Measurements from ENCODE around the gene CHCT1.
"Not testable (repeated sequence)": the region's sequence is repeated elsewhere in the genome, so short reads cannot be mapped to it uniquely, and the experiment has no call there.

The CHCT1 gene

GRCh38 chr17:60422162-60422665 is at the start of gene CHCT1:
Gene CHCT1 (plus strand): TSS chr17:60422489. CDS start chr17:60422593, 104 bp downstream.
- Histone ChIP-seq H3K4me3 (ENCODE audit: low read depth, low read length) (peak within 1 kb of the TSS; percentile 51), H3K9me3 (ENCODE audit: control insufficient read depth, insufficient read depth, low read length) (no peaks in the 10 kb centered on the region), H3K27me3 (ENCODE audit: control insufficient read depth, insufficient read depth, low read length) (peaks cover 9% of the 10 kb centered on the region), H3K36me3 (ENCODE audit: control insufficient read depth, insufficient read depth, low read length) (no peaks in the 10 kb centered on the region), H3K4me1 (ENCODE audit: control insufficient read depth, insufficient read depth, low read length) (peaks cover 2% of the 10 kb centered on the region), H3K9ac (ENCODE audit: low read depth, low read length) (peak within 1 kb of the TSS; percentile 73)

GRCh38 chr17:60372790-60373483 is 49.4 kb upstream of the CHCT1 start:
- no peaks in the 10 kb centered on the region for H3K9me3 ChIP-seq (ENCODE audit: control insufficient read depth, insufficient read depth, low read length)
- H3K27me3 ChIP-seq (ENCODE audit: control insufficient read depth, insufficient read depth, low read length): no peaks in the 10 kb centered on the region
- H3K9ac ChIP-seq (ENCODE audit: low read depth, low read length): no peak overlapping the region
- no peaks in the 10 kb centered on the region for H3K36me3 ChIP-seq (ENCODE audit: control insufficient read depth, insufficient read depth, low read length)
- no peak overlapping the region for H3K4me3 ChIP-seq (ENCODE audit: low read depth, low read length)
- H3K4me1 ChIP-seq (ENCODE audit: control insufficient read depth, insufficient read depth, low read length): peaks cover 9% of the 10 kb centered on the region

- H3K9ac ChIP-seq (ENCODE audit: low read depth, low read length); H3K9me3 ChIP-seq (ENCODE audit: control insufficient read depth, insufficient read depth, low read length); H3K4me3 ChIP-seq (ENCODE audit: low read depth, low read length); H3K36me3 ChIP-seq (ENCODE audit: control insufficient read depth, insufficient read depth, low read length); H3K4me1 ChIP-seq (ENCODE audit: control insufficient read depth, insufficient read depth, low read length); H3K27me3 ChIP-seq (ENCODE audit: control insufficient read depth, insufficient read depth, low read length): not testable (repeated sequence)
Observed at GRCh38 chr17:60378187-60378586, 44.1 kb upstream of the CHCT1 start.

- H3K36me3 ChIP-seq (ENCODE audit: control insufficient read depth, insufficient read depth, low read length); H3K9me3 ChIP-seq (ENCODE audit: control insufficient read depth, insufficient read depth, low read length); H3K4me1 ChIP-seq (ENCODE audit: control insufficient read depth, insufficient read depth, low read length); H3K27me3 ChIP-seq (ENCODE audit: control insufficient read depth, insufficient read depth, low read length); H3K4me3 ChIP-seq (ENCODE audit: low read depth, low read length); H3K9ac ChIP-seq (ENCODE audit: low read depth, low read length): not testable (repeated sequence)
Observed at GRCh38 chr17:60379461-60379860, 42.8 kb upstream of the CHCT1 start.

GRCh38 chr17:60381958-60382357 is 40.3 kb upstream of the CHCT1 start:
- peaks cover 18% of the 10 kb centered on the region for H3K4me1 ChIP-seq (ENCODE audit: control insufficient read depth, insufficient read depth, low read length)
- H3K9ac ChIP-seq (ENCODE audit: low read depth, low read length): no peak overlapping the region
- peaks cover 2% of the 10 kb centered on the region for H3K36me3 ChIP-seq (ENCODE audit: control insufficient read depth, insufficient read depth, low read length)
- no peaks in the 10 kb centered on the region for H3K27me3 ChIP-seq (ENCODE audit: control insufficient read depth, insufficient read depth, low read length)
- no peaks in the 10 kb centered on the region for H3K9me3 ChIP-seq (ENCODE audit: control insufficient read depth, insufficient read depth, low read length)
- H3K4me3 ChIP-seq (ENCODE audit: low read depth, low read length): no peak overlapping the region

GRCh38 chr17:60383379-60383778 is 38.9 kb upstream of the CHCT1 start:
- H3K27me3 ChIP-seq (ENCODE audit: control insufficient read depth, insufficient read depth, low read length): no peaks in the 10 kb centered on the region
- H3K4me3 ChIP-seq (ENCODE audit: low read depth, low read length): no peak overlapping the region
- no peaks in the 10 kb centered on the region for H3K9me3 ChIP-seq (ENCODE audit: control insufficient read depth, insufficient read depth, low read length)
- peaks cover 2% of the 10 kb centered on the region for H3K36me3 ChIP-seq (ENCODE audit: control insufficient read depth, insufficient read depth, low read length)
- no peak overlapping the region for H3K9ac ChIP-seq (ENCODE audit: low read depth, low read length)
- H3K4me1 ChIP-seq (ENCODE audit: control insufficient read depth, insufficient read depth, low read length): peaks cover 29% of the 10 kb centered on the region

GRCh38 chr17:60384921-60385320 is 37.4 kb upstream of the CHCT1 start:
- H3K4me1 ChIP-seq (ENCODE audit: control insufficient read depth, insufficient read depth, low read length): peaks cover 31% of the 10 kb centered on the region
- not testable (repeated sequence) for H3K27me3 ChIP-seq (ENCODE audit: control insufficient read depth, insufficient read depth, low read length); H3K36me3 ChIP-seq (ENCODE audit: control insufficient read depth, insufficient read depth, low read length); H3K9ac ChIP-seq (ENCODE audit: low read depth, low read length); H3K4me3 ChIP-seq (ENCODE audit: low read depth, low read length); H3K9me3 ChIP-seq (ENCODE audit: control insufficient read depth, insufficient read depth, low read length)

- no peaks in the 10 kb centered on the region for H3K27me3 ChIP-seq (ENCODE audit: control insufficient read depth, insufficient read depth, low read length)
- peaks cover 33% of the 10 kb centered on the region for H3K4me1 ChIP-seq (ENCODE audit: control insufficient read depth, insufficient read depth, low read length)
- no peak overlapping the region for H3K9ac ChIP-seq (ENCODE audit: low read depth, low read length)
- peak overlapping the region; percentile 2 for H3K4me3 ChIP-seq (ENCODE audit: low read depth, low read length)
- peaks cover 2% of the 10 kb centered on the region for H3K36me3 ChIP-seq (ENCODE audit: control insufficient read depth, insufficient read depth, low read length)
- H3K9me3 ChIP-seq (ENCODE audit: control insufficient read depth, insufficient read depth, low read length): no peaks in the 10 kb centered on the region
Observed at GRCh38 chr17:60386147-60387058, 35.9 kb upstream of the CHCT1 start.

- peaks cover 33% of the 10 kb centered on the region for H3K4me1 ChIP-seq (ENCODE audit: control insufficient read depth, insufficient read depth, low read length)
- H3K9ac ChIP-seq (ENCODE audit: low read depth, low read length): no peak overlapping the region
- no peaks in the 10 kb centered on the region for H3K9me3 ChIP-seq (ENCODE audit: control insufficient read depth, insufficient read depth, low read length)
Observed at GRCh38 chr17:60387666-60388065, 34.6 kb upstream of the CHCT1 start.

GRCh38 chr17:60388742-60389141 is 33.5 kb upstream of the CHCT1 start:
- Histone ChIP-seq H3K9ac (ENCODE audit: low read depth, low read length) (no peak overlapping the region), H3K27me3 (ENCODE audit: control insufficient read depth, insufficient read depth, low read length) (no peaks in the 10 kb centered on the region), H3K36me3 (ENCODE audit: control insufficient read depth, insufficient read depth, low read length) (no peaks in the 10 kb centered on the region), H3K4me1 (ENCODE audit: control insufficient read depth, insufficient read depth, low read length) (peaks cover 32% of the 10 kb centered on the region), H3K9me3 (ENCODE audit: control insufficient read depth, insufficient read depth, low read length) (no peaks in the 10 kb centered on the region), H3K4me3 (ENCODE audit: low read depth, low read length) (peak overlapping the region; percentile 31)

More at GRCh38 chr17:60387666-60388065, 34.6 kb upstream of the CHCT1 start:
- Histone ChIP-seq H3K36me3 (ENCODE audit: control insufficient read depth, insufficient read depth, low read length) (no peaks in the 10 kb centered on the region), H3K27me3 (ENCODE audit: control insufficient read depth, insufficient read depth, low read length) (no peaks in the 10 kb centered on the region), H3K4me3 (ENCODE audit: low read depth, low read length) (no peak overlapping the region)

- Histone ChIP-seq H3K4me1 (ENCODE audit: control insufficient read depth, insufficient read depth, low read length) (peaks cover 27% of the 10 kb centered on the region), H3K36me3 (ENCODE audit: control insufficient read depth, insufficient read depth, low read length) (no peaks in the 10 kb centered on the region), H3K9me3 (ENCODE audit: control insufficient read depth, insufficient read depth, low read length) (no peaks in the 10 kb centered on the region), H3K27me3 (ENCODE audit: control insufficient read depth, insufficient read depth, low read length) (no peaks in the 10 kb centered on the region), H3K4me3 (ENCODE audit: low read depth, low read length) (peak overlapping the region; percentile 94), H3K9ac (ENCODE audit: low read depth, low read length) (no peak overlapping the region)
Observed at GRCh38 chr17:60390186-60390585, 32.1 kb upstream of the CHCT1 start.
